ENCODE results near the gene AP4B1.

AP4B1 gene

GRCh38 chr1:113916974-113917373 lies 12.4 kb upstream of the AP4B1 start:
- no peak for DNase-seq
- Histone ChIP-seq H4K20me1 (ENCODE audit: insufficient read depth, low read length) (no peaks in the 10 kb centered on the region), H3K4me2 (ENCODE audit: low read depth, low read length) (no peak overlapping the region), H3F3A (ENCODE audit: insufficient read depth, low read length) (no peaks in the 10 kb centered on the region), H3K79me2 (ENCODE audit: low read length) (no peaks in the 10 kb centered on the region), H3K27me3 (replicated peaks; ENCODE audit: insufficient read depth, low read length) (no peaks in the 10 kb centered on the region), H3K36me3 (replicated peaks; ENCODE audit: insufficient read depth, low read length) (no peaks in the 10 kb centered on the region), H3K9me3 (replicated peaks; ENCODE audit: insufficient read depth, low read length) (no peaks in the 10 kb centered on the region), H3K27ac (ENCODE audit: low read length) (no peak overlapping the region), H3K4me1 (ENCODE audit: low read length) (no peaks in the 10 kb centered on the region), H2AFZ (ENCODE audit: low read length) (no peak overlapping the region), H3K9me2 (replicated peaks; ENCODE audit: insufficient read depth, low read length) (no peaks in the 10 kb centered on the region), H3K4me3 (ENCODE audit: low read length) (no peak overlapping the region), H3K9ac (ENCODE audit: low read length) (no peak overlapping the region)
- TF ChIP-seq EZH2 (optimal IDR thresholded peaks at IDR 0.05; ENCODE audit: low read depth, low read length), result no peak
- TF ChIP-seq, protein P1, sequence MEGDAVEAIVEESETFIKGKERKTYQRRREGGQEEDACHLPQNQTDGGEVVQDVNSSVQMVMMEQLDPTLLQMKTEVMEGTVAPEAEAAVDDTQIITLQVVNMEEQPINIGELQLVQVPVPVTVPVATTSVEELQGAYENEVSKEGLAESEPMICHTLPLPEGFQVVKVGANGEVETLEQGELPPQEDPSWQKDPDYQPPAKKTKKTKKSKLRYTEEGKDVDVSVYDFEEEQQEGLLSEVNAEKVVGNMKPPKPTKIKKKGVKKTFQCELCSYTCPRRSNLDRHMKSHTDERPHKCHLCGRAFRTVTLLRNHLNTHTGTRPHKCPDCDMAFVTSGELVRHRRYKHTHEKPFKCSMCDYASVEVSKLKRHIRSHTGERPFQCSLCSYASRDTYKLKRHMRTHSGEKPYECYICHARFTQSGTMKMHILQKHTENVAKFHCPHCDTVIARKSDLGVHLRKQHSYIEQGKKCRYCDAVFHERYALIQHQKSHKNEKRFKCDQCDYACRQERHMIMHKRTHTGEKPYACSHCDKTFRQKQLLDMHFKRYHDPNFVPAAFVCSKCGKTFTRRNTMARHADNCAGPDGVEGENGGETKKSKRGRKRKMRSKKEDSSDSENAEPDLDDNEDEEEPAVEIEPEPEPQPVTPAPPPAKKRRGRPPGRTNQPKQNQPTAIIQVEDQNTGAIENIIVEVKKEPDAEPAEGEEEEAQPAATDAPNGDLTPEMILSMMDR (IDR thresholded peaks at IDR 0.05; ENCODE audit: low read length), result no peak
- TF ChIP-seq EZH2phosphoT487 (IDR thresholded peaks at IDR 0.05; ENCODE audit: low read length), result no peak

GRCh38 chr1:113913887-113914664 lies 9.5 kb upstream of the AP4B1 start:
- no peaks in the 10 kb centered on the region for H3K9me3 ChIP-seq (replicated peaks; ENCODE audit: insufficient read depth, low read length)
- H3K27ac ChIP-seq (ENCODE audit: low read length), result no peak overlapping the region
- H3K4me3 ChIP-seq (ENCODE audit: low read length), result no peak overlapping the region
- no peaks in the 10 kb centered on the region for H3K27me3 ChIP-seq (replicated peaks; ENCODE audit: insufficient read depth, low read length)
- no peak overlapping the region for H2AFZ ChIP-seq (ENCODE audit: low read length)
- no peaks in the 10 kb centered on the region for H3F3A ChIP-seq (ENCODE audit: insufficient read depth, low read length)
- H3K9me2 ChIP-seq (replicated peaks; ENCODE audit: insufficient read depth, low read length), result no peaks in the 10 kb centered on the region
- TF ChIP-seq EZH2 (optimal IDR thresholded peaks at IDR 0.05; ENCODE audit: low read depth, low read length) (no peak), EZH2phosphoT487 (IDR thresholded peaks at IDR 0.05; ENCODE audit: low read length) (no peak)
- TF ChIP-seq, protein P1 (IDR thresholded peaks at IDR 0.05; ENCODE audit: low read length), result no peak
- no peaks in the 10 kb centered on the region for H4K20me1 ChIP-seq (ENCODE audit: insufficient read depth, low read length)
- no peaks in the 10 kb centered on the region for H3K79me2 ChIP-seq (ENCODE audit: low read length)
- H3K9ac ChIP-seq (ENCODE audit: low read length), result no peak overlapping the region
- no peak for DNase-seq
- no peak overlapping the region for H3K4me2 ChIP-seq (ENCODE audit: low read depth, low read length)
- no peaks in the 10 kb centered on the region for H3K36me3 ChIP-seq (replicated peaks; ENCODE audit: insufficient read depth, low read length)
- H3K4me1 ChIP-seq (ENCODE audit: low read length), result no peaks in the 10 kb centered on the region

GRCh38 chr1:113913312-113913668 lies 8.7 kb upstream of the AP4B1 start:
- Histone ChIP-seq H3K4me1 (ENCODE audit: low read length) (no peaks in the 10 kb centered on the region), H3K27ac (ENCODE audit: low read length) (no peak overlapping the region), H3K9me2 (replicated peaks; ENCODE audit: insufficient read depth, low read length) (no peaks in the 10 kb centered on the region), H3K79me2 (ENCODE audit: low read length) (no peaks in the 10 kb centered on the region), H4K20me1 (ENCODE audit: insufficient read depth, low read length) (no peaks in the 10 kb centered on the region), H2AFZ (ENCODE audit: low read length) (no peak overlapping the region), H3K9ac (ENCODE audit: low read length) (no peak overlapping the region), H3K36me3 (replicated peaks; ENCODE audit: insufficient read depth, low read length) (no peaks in the 10 kb centered on the region), H3K4me3 (ENCODE audit: low read length) (no peak overlapping the region), H3K4me2 (ENCODE audit: low read depth, low read length) (no peak overlapping the region), H3F3A (ENCODE audit: insufficient read depth, low read length) (no peaks in the 10 kb centered on the region), H3K27me3 (replicated peaks; ENCODE audit: insufficient read depth, low read length) (no peaks in the 10 kb centered on the region), H3K9me3 (replicated peaks; ENCODE audit: insufficient read depth, low read length) (no peaks in the 10 kb centered on the region)
- TF ChIP-seq, protein P1 (IDR thresholded peaks at IDR 0.05; ENCODE audit: low read length), result no peak
- no peak for TF ChIP-seq EZH2 (optimal IDR thresholded peaks at IDR 0.05; ENCODE audit: low read depth, low read length)
- TF ChIP-seq EZH2phosphoT487 (IDR thresholded peaks at IDR 0.05; ENCODE audit: low read length), result no peak
- no peak for DNase-seq
